Stomach (tissue), 4 donors: ENCODE data around the gene CTIF.

Source experiments
- POLR2A ChIP-seq, 4 donors: fragments of 450-650 bp; IDR thresholded peaks; one replicate each; pipeline ENCODE4 v1.6.1; 2016; ENCODE audit warnings: antibody characterized with exemption in 4 of 4, control low read depth in 2 of 4, mild to moderate bottlenecking in 1 of 4, moderate library complexity in 1 of 4
- TF ChIP-seq, protein P1 (sequence below), 7 experiments: fragments of 450-650 bp in 4 of 7; fragments of 200-600 bp in 3 of 7; sonication (generic) in 3 of 7; IDR thresholded peaks; one replicate each; pipeline ENCODE4 v1.5.1; 2016 to 2019; ENCODE audit warnings: antibody characterized with exemption in 7 of 7, control low read depth in 2 of 7, mild to moderate bottlenecking in 1 of 7

DNA sequence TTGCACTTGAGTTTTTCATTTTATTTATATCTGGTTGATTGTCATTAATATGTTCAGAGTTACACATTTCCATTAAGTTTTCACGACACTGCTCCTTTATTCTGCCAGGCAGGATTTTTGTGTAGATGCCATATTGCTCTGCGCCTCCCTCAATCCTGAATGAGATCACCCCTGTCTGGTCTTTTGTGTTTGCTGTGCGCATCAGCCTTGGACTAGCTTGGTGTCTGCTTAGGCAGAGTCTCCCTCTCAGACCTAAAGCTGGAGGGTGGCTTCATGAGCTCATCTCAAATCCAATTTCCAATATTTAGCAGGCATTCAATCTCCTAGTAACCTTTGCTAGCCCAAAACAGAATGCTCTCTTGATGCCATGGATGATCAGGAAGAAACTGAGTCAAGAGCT, 274.5 kb downstream of the CTIF start:
- no peak for TF ChIP-seq POLR2A (IDR thresholded peaks at IDR 0.05)
- TF ChIP-seq, protein P1, sequence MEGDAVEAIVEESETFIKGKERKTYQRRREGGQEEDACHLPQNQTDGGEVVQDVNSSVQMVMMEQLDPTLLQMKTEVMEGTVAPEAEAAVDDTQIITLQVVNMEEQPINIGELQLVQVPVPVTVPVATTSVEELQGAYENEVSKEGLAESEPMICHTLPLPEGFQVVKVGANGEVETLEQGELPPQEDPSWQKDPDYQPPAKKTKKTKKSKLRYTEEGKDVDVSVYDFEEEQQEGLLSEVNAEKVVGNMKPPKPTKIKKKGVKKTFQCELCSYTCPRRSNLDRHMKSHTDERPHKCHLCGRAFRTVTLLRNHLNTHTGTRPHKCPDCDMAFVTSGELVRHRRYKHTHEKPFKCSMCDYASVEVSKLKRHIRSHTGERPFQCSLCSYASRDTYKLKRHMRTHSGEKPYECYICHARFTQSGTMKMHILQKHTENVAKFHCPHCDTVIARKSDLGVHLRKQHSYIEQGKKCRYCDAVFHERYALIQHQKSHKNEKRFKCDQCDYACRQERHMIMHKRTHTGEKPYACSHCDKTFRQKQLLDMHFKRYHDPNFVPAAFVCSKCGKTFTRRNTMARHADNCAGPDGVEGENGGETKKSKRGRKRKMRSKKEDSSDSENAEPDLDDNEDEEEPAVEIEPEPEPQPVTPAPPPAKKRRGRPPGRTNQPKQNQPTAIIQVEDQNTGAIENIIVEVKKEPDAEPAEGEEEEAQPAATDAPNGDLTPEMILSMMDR (IDR thresholded peaks at IDR 0.05), result no peak
